GM21786 (cell line): ENCODE data around the gene ADGRD2.
"Not testable (repeated sequence)": the region's sequence is repeated elsewhere in the genome, so short reads cannot be mapped to it uniquely, and the experiment has no call there.

Source experiments
- ATAC-seq: cut with Tn5 transposase; IDR thresholded peaks from one replicate; pipeline ENCODE4 v1.9.1; 2021; ENCODE audit not compliant: unreplicated experiment

The ADGRD2 gene, protein sequence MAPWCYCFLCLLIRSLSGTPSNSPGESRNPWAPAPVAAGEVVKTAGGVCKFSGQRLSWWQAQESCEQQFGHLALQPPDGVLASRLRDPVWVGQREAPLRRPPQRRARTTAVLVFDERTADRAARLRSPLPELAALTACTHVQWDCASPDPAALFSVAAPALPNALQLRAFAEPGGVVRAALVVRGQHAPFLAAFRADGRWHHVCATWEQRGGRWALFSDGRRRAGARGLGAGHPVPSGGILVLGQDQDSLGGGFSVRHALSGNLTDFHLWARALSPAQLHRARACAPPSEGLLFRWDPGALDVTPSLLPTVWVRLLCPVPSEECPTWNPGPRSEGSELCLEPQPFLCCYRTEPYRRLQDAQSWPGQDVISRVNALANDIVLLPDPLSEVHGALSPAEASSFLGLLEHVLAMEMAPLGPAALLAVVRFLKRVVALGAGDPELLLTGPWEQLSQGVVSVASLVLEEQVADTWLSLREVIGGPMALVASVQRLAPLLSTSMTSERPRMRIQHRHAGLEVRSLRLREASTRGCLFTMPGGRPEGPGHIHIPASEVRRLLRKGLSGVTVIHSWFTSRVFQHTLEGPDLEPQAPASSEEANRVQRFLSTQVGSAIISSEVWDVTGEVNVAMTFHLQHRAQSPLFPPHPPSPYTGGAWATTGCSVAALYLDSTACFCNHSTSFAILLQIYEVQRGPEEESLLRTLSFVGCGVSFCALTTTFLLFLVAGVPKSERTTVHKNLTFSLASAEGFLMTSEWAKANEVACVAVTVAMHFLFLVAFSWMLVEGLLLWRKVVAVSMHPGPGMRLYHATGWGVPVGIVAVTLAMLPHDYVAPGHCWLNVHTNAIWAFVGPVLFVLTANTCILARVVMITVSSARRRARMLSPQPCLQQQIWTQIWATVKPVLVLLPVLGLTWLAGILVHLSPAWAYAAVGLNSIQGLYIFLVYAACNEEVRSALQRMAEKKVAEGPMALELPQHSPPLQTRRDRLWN

DNA sequence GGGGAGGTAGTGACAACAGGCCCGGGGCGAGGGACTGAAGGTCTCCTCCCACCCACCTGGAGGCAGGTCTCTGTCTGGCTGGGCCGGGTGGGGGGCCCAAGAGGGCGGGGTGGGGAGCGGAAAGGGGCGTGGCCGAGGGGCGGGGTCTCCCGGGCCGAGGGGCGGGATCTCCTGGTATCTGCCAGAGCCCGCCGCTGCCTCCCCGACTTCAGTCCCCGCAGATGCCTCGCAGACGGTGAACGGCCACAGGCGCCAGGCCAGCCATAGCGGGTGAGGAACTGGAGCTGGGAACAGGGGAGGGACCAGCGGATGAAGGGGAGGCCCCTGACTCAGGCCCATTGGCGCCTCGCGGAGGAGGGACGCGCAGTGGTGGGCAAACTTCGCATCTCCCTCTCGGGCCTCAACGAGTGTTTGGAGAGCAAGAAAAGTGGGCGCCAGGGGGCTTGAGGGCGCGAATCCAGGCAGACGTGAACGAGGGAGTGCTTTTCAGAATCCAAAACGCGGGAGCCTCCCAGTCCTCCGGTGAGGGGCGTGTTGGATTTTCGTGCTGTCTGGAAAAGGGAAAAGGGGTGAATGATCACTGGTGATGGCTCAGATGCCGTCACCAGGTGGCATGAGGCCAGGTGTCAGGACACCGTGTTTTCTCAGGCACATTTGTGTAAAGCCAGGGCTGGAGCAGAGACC, at the start of gene ADGRD2:
ADGRD2 (plus strand) TSS at position 211 of the 684 bp plus-strand sequence. CDS start 1,216 bp downstream, outside the sequence.
- no peak for ATAC-seq

- ATAC-seq, result no peak
Measured at GRCh38 chr9:124403246-124403645, 47.0 kb upstream of the ADGRD2 start.

DNA sequence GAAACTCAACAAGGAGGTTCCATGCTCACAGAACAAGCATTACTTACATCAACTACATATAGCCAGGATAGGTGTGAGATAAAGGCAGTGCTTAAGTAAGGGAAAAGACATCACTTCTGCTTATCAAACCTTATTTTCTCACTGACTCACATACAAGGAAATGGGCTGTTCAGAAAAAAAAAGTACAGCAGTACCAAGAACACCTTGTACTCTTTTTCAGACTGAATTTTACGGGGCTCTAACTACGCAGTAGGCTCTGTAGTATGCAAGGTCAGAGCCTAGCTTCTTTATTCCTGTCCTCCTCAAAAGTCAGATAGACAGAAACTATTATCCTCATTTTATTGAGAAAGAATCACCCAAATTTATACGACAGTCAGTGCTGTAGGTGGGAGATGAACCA, 40.8 kb upstream of the ADGRD2 start:
- ATAC-seq, result no peak

DNA sequence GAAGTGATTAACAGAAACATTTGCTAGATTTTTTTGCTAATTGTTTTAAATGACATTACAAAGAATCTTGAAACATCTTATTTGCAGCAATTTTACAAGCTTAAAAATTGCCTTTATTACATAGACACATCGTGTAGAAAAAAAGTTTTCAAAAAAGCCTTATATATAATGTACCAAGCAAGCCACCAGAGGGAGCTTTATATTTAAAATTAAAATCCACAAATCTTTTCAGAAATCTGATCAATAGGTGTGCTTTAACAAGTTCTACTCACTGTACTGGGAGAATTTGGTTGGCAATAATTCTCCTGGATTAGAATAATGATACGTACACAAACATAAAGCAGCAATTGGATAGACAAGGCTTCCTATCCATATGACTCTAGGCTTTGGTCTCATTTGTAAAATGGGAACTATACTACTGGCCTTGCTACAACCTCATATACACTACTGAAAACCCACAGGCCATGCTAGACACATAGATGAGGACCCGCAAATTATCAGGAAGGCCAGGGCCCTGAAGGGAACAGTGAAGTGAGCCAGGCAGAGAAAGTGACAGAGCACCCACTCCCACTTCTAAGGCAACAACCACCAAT, 39.8 kb upstream of the ADGRD2 start:
- no peak for ATAC-seq

GRCh38 chr9:124411514-124412227, 38.6 kb upstream of the ADGRD2 start:
- ATAC-seq, result no peak

DNA sequence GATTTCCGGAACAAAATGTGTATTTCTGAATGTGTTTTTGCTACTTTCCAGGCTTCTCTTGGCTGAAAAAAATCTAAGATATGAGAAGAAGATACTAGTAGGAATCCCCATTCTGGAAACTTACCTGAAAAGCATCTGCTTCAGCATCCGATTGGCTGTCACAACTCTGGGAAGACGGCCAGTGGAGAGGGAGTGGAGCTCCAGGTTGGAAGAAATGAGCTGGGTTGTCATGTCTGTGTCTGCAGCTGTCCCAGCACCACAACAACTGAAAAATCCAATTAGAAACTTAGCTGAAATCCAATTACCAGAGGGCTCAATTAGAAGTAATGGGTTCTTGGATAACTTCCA, 38.0 kb upstream of the ADGRD2 start:
- no peak for ATAC-seq

- no peak for ATAC-seq
Measured at GRCh38 chr9:124414612-124415011, 35.6 kb upstream of the ADGRD2 start.

GRCh38 chr9:124415102-124415851, 35.0 kb upstream of the ADGRD2 start, which contains the start of gene PSMB7:
PSMB7 (minus strand) TSS chr9:124415442; CDS start chr9:124415425, 17 bp downstream.
- peak; percentile 91 for ATAC-seq

DNA sequence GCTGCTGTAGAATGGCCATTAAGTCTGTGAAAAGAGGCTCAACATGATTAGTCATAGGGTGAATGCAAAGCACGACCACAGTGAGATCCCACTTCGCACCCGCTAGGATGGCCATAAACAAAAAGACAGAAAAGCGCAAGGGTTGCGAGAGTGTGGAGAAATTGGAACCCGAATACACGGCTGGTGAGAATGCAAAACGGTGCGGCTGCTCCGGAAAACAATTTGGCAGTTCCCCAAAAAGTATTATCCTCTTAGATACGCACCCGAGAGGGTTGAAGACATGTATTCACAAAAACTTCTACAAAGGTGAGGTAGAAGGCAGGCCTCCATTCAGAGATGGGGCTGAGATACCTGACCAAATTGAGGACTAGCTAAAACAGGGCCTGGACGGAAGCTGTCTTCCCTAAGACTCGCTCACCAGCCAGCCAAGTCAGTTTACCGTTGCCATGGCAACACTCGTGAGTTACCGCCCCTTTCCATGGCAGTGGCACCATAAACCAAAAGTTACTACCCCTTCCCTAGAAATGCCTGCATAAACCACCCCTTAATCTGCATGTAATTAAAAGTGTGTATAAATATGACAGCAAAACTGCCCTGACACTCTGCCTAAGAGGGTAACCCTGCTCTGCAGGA, 34.3 kb upstream of the ADGRD2 start:
- no peak for ATAC-seq

DNA sequence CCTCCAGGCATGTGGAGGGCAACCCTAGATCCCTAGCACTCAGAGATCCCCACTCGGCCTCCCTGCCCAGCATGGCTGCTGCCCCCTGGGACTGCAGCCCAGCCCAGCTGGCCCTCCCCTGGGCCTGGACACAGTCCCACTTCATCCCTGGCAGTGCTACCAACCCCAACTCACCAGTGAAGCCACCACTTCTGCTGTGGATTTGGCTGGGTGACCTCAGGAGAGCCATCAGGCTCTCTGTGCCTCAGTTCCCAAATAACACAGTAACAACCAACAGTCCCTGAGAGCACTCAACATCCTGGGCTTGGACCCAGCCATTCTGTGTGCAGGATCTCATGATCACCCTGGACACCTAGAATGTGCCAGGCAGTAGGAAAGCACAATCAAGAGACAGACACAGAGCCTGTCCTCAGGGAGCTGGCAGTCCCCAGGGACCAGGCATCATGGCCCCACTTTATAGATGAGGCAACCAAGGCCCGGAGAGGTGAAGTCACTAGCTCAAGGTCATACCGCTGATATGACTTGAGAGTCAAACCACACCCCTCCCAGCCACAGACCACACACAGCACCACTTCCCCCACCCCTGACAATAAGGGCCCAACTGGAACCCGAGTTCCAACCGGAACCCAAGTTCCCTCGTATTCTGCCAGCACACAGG, 30.3 kb upstream of the ADGRD2 start:
- ATAC-seq, result no peak

- no peak for ATAC-seq
Measured at GRCh38 chr9:124420991-124421543, 29.2 kb upstream of the ADGRD2 start.

- ATAC-seq, result no peak
Measured at GRCh38 chr9:124423155-124423554, 27.1 kb upstream of the ADGRD2 start.

GRCh38 chr9:124423591-124423990, 26.7 kb upstream of the ADGRD2 start:
- ATAC-seq, result no peak

GRCh38 chr9:124425733-124426132, 24.5 kb upstream of the ADGRD2 start:
- ATAC-seq, result not testable (repeated sequence)

DNA sequence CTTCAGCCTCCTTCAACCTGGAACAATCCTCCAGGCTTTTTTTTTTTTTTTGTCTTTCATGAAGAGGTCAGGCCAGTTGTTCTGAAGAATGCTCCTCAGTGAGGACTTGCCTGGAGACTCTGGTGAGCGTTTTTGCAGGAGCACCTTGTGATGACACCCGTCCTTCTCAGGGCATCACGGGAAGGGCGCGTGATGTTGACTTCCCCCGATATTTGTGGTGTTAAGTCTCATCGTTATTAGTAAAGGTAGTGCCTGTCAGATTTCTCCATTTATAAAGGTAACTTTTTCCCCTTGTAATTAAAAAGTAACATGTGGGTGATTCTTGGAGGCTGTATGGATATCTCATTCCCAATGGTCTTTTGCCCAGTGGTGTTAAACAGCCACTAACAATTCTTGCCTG, 23.9 kb upstream of the ADGRD2 start:
- ATAC-seq, result no peak

- ATAC-seq, result no peak
Measured at GRCh38 chr9:124427281-124427680, 23.0 kb upstream of the ADGRD2 start.

- no peak for ATAC-seq
Measured at GRCh38 chr9:124428751-124429529, 21.3 kb upstream of the ADGRD2 start.
